H1 (cell line): Measurements from ENCODE around the gene ZNF366. TPM values are rescaled to one million over a fixed set of nuclear protein-coding genes. Genes with fewer than 3 reads are reported as not detected.

Experiments used
- CTCF ChIA-PET: fragments of 300-600 bp; sonication (Branson Sonifier 250); formaldehyde crosslinking; loops from one replicate; lab custom pipeline; 2021; ENCODE audit not compliant: partially characterized antibody; lab: Charles Lee
- POLR2A ChIA-PET: fragments of 300-600 bp; sonication (Branson Sonifier 250); formaldehyde crosslinking; loops from one replicate; lab custom pipeline; 2021; ENCODE audit warnings: inconsistent platforms; ENCODE audit not compliant: partially characterized antibody; lab: Charles Lee
- DNase-seq, 2 experiments: peaks; one replicate each; pipeline versions ENCODE4 v3.0.0 to v3.0.0-alpha.2; 2010 to 2022; ENCODE audit warnings: low spot score in 2 of 2, low read depth in 1 of 2, mixed read lengths in 1 of 2
- FAIRE-seq: peaks from 2 replicates; lab custom pipeline; 2011; peaks lifted over from hg19 to GRCh38; lab: Jason Lieb, UNC
- H2AFZ ChIP-seq: 2 replicates; pipeline ENCODE4 v1.8.1; 2012; ENCODE audit warnings: low read length, inconsistent platforms
- H2AK5ac ChIP-seq: 2 replicates; pipeline ENCODE4 v1.6.1; 2013; ENCODE audit warnings: low read depth, low read length
- H2BK120ac ChIP-seq: replicated peaks from 2 replicates; pipeline ENCODE3; 2013; ENCODE audit warnings: low read depth, low read length, inconsistent platforms
- H2BK12ac ChIP-seq: 2 replicates; pipeline ENCODE4 v1.6.1; 2013; ENCODE audit warnings: low read depth, low read length
- H2BK15ac ChIP-seq: 2 replicates; pipeline ENCODE4 v1.6.1; 2013; ENCODE audit warnings: low read length
- H2BK20ac ChIP-seq: 2 replicates; pipeline ENCODE4 v1.6.1; 2013; ENCODE audit warnings: low read length
- H2BK5ac ChIP-seq: 2 replicates; pipeline ENCODE4 v1.6.1; 2013; ENCODE audit warnings: low read depth, low read length
- H3K14ac ChIP-seq: 2 replicates; pipeline ENCODE4 v1.6.1; 2013; ENCODE audit warnings: inconsistent platforms; ENCODE audit not compliant: insufficient read length
- H3K18ac ChIP-seq: 2 replicates; pipeline ENCODE4 v1.6.1; 2013; ENCODE audit warnings: low read length; ENCODE audit errors: extremely low read depth
- H3K23ac ChIP-seq: 2 replicates; pipeline ENCODE4 v1.6.1; 2013; ENCODE audit warnings: inconsistent platforms; ENCODE audit not compliant: insufficient read length
- H3K23me2 ChIP-seq: 2 replicates; pipeline ENCODE4 v1.6.1; 2013; ENCODE audit warnings: low read depth, low read length
- H3K27ac ChIP-seq: 2 replicates; pipeline ENCODE4 v1.6.1; 2011; ENCODE audit warnings: low read depth, low read length, inconsistent platforms
- H3K27me3 ChIP-seq, 4 experiments: replicated peaks in 1 of 4; 1 replicate in 1 of 4; 2 replicates in 3 of 4; pipeline versions ENCODE4 v1.6.1 to v1.8.1; 2011 to 2013; ENCODE audit warnings: low read length in 3 of 4, mild to moderate bottlenecking in 3 of 4, inconsistent platforms in 2 of 4, mixed read lengths in 2 of 4, moderate library complexity in 1 of 4; ENCODE audit not compliant: control insufficient read depth in 3 of 4, insufficient read depth in 3 of 4; ENCODE audit errors: extremely low read depth in 1 of 4
- H3K36me3 ChIP-seq, 4 experiments: 2 replicates each; pipeline versions ENCODE4 v1.6.1 to v1.8.1; 2011 to 2013; ENCODE audit warnings: mild to moderate bottlenecking in 4 of 4, low read length in 3 of 4, moderate library complexity in 2 of 4, control low read depth in 1 of 4, inconsistent platforms in 1 of 4; ENCODE audit not compliant: insufficient read depth in 4 of 4, control insufficient read depth in 2 of 4
- H3K4ac ChIP-seq: replicated peaks from 2 replicates; pipeline ENCODE3; 2013; ENCODE audit warnings: low read length, low read depth, mixed read lengths, inconsistent platforms; ENCODE audit not compliant: insufficient read length
- H3K4me1 ChIP-seq, 4 experiments: replicated peaks in 1 of 4; 1 replicate in 1 of 4; 2 replicates in 3 of 4; pipeline versions ENCODE4 v1.6.1 to v1.8.1; 2011 to 2013; ENCODE audit warnings: low read length in 3 of 4, inconsistent platforms in 2 of 4, mixed read lengths in 1 of 4; ENCODE audit not compliant: insufficient read depth in 4 of 4, control insufficient read depth in 3 of 4
- H3K4me2 ChIP-seq, 2 experiments: 2 replicates each; pipeline versions ENCODE4 v1.6.1 to v1.8.1; 2011 to 2013; ENCODE audit warnings: low read depth in 2 of 2, low read length in 2 of 2, control low read depth in 1 of 2, inconsistent platforms in 1 of 2, mild to moderate bottlenecking in 1 of 2; ENCODE audit not compliant: insufficient read depth in 1 of 2
- H3K4me3 ChIP-seq, 4 experiments: fragments of 200-600, 300-600 bp in 1 of 4; sonication (generic), shearing (Covaris generic), sonication (Bioruptor Twin) in 1 of 4; 2 replicates each; pipeline versions ENCODE4 v1.5.1 to v1.8.1; 2011 to 2016; ENCODE audit warnings: low read length in 4 of 4, low read depth in 3 of 4, control low read depth in 2 of 4, inconsistent platforms in 2 of 4, mild to moderate bottlenecking in 2 of 4, mixed read lengths in 1 of 4, moderate library complexity in 1 of 4; ENCODE audit not compliant: insufficient read depth in 2 of 4; ENCODE audit errors: extremely low read depth in 1 of 4
- H3K56ac ChIP-seq: replicated peaks from 2 replicates; pipeline ENCODE3; 2013; ENCODE audit warnings: low read depth, mild to moderate bottlenecking, mixed read lengths, low read length, inconsistent platforms; ENCODE audit not compliant: insufficient read length
- H3K79me1 ChIP-seq: 2 replicates; pipeline ENCODE4 v1.6.1; 2013; ENCODE audit warnings: low read depth, low read length, control low read depth
- H3K79me2 ChIP-seq, 2 experiments: 2 replicates each; pipeline versions ENCODE4 v1.6.1 to v1.8.1; 2012 to 2013; ENCODE audit warnings: low read length in 2 of 2, mild to moderate bottlenecking in 2 of 2, inconsistent platforms in 1 of 2; ENCODE audit not compliant: insufficient read depth in 2 of 2, control insufficient read depth in 1 of 2
- H3K9ac ChIP-seq, 4 experiments: replicated peaks in 1 of 4; 1 replicate in 1 of 4; 2 replicates in 3 of 4; pipeline versions ENCODE4 v1.6.1 to v1.8.1; 2011 to 2013; ENCODE audit warnings: low read depth in 3 of 4, low read length in 3 of 4, control low read depth in 2 of 4, mild to moderate bottlenecking in 2 of 4, moderate library complexity in 2 of 4, inconsistent platforms in 1 of 4; ENCODE audit errors: extremely low read depth in 1 of 4
- H3K9me3 ChIP-seq, 2 experiments: 2 replicates each; pipeline versions ENCODE4 v1.6.1 to v1.8.1; 2012 to 2013; ENCODE audit warnings: mild to moderate bottlenecking in 2 of 2, moderate library complexity in 2 of 2, control low read depth in 1 of 2, inconsistent platforms in 1 of 2, low read depth in 1 of 2, low read length in 1 of 2, mixed read lengths in 1 of 2; ENCODE audit not compliant: insufficient read depth in 2 of 2
- H4K20me1 ChIP-seq, 2 experiments: replicated peaks in 1 of 2; 2 replicates each; pipeline versions ENCODE3 to v1.8.1; 2011 to 2013; ENCODE audit warnings: inconsistent platforms in 2 of 2, low read length in 2 of 2, mild to moderate bottlenecking in 1 of 2; ENCODE audit not compliant: insufficient read depth in 2 of 2, control insufficient read depth in 1 of 2
- H4K5ac ChIP-seq: 2 replicates; pipeline ENCODE4 v1.6.1; 2013; ENCODE audit warnings: low read length, low read depth, mixed read lengths, inconsistent platforms; ENCODE audit not compliant: insufficient read length
- H4K8ac ChIP-seq: 2 replicates; pipeline ENCODE4 v1.8.0; 2013; ENCODE audit warnings: mild to moderate bottlenecking, moderate library complexity, low read length, inconsistent platforms; ENCODE audit not compliant: insufficient read depth; ENCODE audit errors: extremely low read depth
- H4K91ac ChIP-seq: replicated peaks from 2 replicates; pipeline ENCODE3; 2013; ENCODE audit warnings: low read length, mixed read lengths, inconsistent platforms; ENCODE audit not compliant: insufficient read length
- CBX5 ChIP-seq: fragments of 300-800, 300-1000 bp; sonication (generic); IDR thresholded peaks from 2 replicates; pipeline ENCODE4 v1.7.1; 2016; ENCODE audit warnings: antibody characterized with exemption, low read length, low read depth
- CBX8 ChIP-seq: fragments of 300-800, 300-1000 bp; sonication (generic); IDR thresholded peaks from 2 replicates; pipeline ENCODE4 v1.7.1; 2016; ENCODE audit warnings: low read depth, low read length, borderline replicate concordance
- CEBPB ChIP-seq: IDR thresholded peaks from 2 replicates; pipeline ENCODE4 v1.6.1; 2012; ENCODE audit warnings: low read depth, low read length
- EP300 ChIP-seq, 2 experiments: IDR thresholded peaks; 1 replicate in 1 of 2; 2 replicates in 1 of 2; pipeline ENCODE4 v1.6.1; 2011 to 2012; ENCODE audit warnings: low read depth in 2 of 2, low read length in 2 of 2, mild to moderate bottlenecking in 2 of 2, borderline replicate concordance in 1 of 2, inconsistent platforms in 1 of 2, moderate library complexity in 1 of 2
- JUN ChIP-seq: IDR thresholded peaks from 2 replicates; pipeline ENCODE4 v1.6.1; 2011; ENCODE audit warnings: low read depth, mild to moderate bottlenecking, improper control_type of control experiment, low read length
- KDM1A ChIP-seq: fragments of 200-600, 300-600 bp; sonication (generic); IDR thresholded peaks from 2 replicates; pipeline ENCODE4 v1.7.1; 2016; ENCODE audit warnings: mild to moderate bottlenecking, low read length, borderline replicate concordance
- PHF8 ChIP-seq: fragments of 200-600 bp; sonication (generic); conservative IDR thresholded peaks from 2 replicates; pipeline ENCODE4 v1.7.1; 2012; ENCODE audit warnings: low read depth, mild to moderate bottlenecking, inconsistent platforms, low read length, moderate library complexity
- SIRT6 ChIP-seq: IDR thresholded peaks from one replicate; pipeline ENCODE4 v1.7.1; 2012; ENCODE audit warnings: low read length, inconsistent platforms
- SP4 ChIP-seq: IDR thresholded peaks from 2 replicates; pipeline ENCODE4 v1.6.1; 2012; ENCODE audit warnings: low read length, inconsistent platforms
- TCF12 ChIP-seq: IDR thresholded peaks from 2 replicates; pipeline ENCODE4 v1.6.1; 2011; ENCODE audit warnings: low read depth, mild to moderate bottlenecking, low read length
- YY1 ChIP-seq: IDR thresholded peaks from 2 replicates; pipeline ENCODE4 v1.6.1; 2011; ENCODE audit warnings: low read depth, mild to moderate bottlenecking, low read length
- WGBS, 2 experiments: shearing (Covaris generic) in 1 of 2; methylation state at CpG; one replicate each; pipeline versions ENCODE4 v1.1.6 to v1.1.7; 2013 to 2015; ENCODE audit warnings: low lambda C conversion rate in 2 of 2, mixed read lengths in 2 of 2, inconsistent platforms in 1 of 2, low coverage in 1 of 2, missing lambda C conversion rate in 1 of 2; ENCODE audit not compliant: insufficient replicate concordance in 2 of 2, insufficient coverage in 1 of 2, insufficient read length in 1 of 2; ENCODE audit errors: extremely low coverage in 1 of 2, missing lambda C conversion rate in 1 of 2; 5-methylcytosine and 5-hydroxymethylcytosine counted together
- polyA plus RNA-seq, 7 experiments: library from polyadenylated mRNA; depleted of rRNA in 3 of 7; stranded (reverse) in 5 of 7; unstranded in 2 of 7; fragments of >200 nt in 5 of 7; fragments of 200-250 nt in 2 of 7; gene quantifications; 1 replicate in 5 of 7; 2 replicates in 1 of 7; 4 replicates in 1 of 7; pipeline versions ENCODE4 v1.2.1 to v1.2.3, GENCODE V29; 2011 to 2013; ENCODE audit warnings: missing spikeins in 2 of 7, mixed read lengths in 2 of 7
- total RNA-seq: library from RNA; stranded (reverse); fragmentation: NEBNext Ultra II Directional; extraction: Animal tissue kit (Norgen Biotek cat#: 25700); gene quantifications from 2 replicates; pipeline ENCODE4 v1.2.1, GENCODE V29; 2021
- TF ChIP-seq, protein P1 (sequence below): IDR thresholded peaks from 2 replicates; pipeline ENCODE4 v1.6.1; 2011; ENCODE audit warnings: low read length, improper control_type of control experiment

The ZNF366 gene
- total and polyA plus RNA-seq, 2 of the 8 experiments (the other 6 are each of a cell fraction or from before 2014, with no cell fraction given), result not detected

DNA sequence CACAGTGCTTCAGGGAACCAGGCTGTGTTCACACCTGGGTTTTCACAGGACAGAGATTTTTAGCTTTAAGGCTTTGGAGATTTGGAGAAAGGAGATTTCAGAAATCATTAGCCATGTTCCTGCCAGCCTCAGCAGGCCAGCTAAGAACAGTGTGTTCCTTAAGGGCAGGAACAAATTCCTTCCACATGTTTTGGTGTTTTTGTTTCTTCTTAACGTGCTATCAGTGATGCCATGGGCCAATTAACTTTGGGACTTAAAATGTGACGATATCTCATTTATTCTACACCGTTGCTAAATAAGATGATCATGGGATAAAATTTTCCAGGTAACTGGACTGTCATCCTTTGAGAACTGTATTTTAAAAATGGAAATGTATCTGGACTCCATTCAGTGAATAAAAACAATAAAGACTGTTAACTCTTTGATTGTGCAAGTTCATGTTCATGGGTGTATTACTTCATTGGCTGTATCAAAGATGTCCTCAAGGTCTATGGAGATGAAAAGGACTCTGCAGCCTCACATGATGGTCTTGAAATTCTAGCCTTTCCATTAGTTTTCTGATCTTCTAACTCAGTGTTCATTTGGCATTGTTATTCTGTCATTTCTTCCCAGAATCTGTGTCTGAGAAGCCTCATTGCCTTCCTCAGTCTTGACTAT, 72.3 kb downstream of the ZNF366 start:
- Histone ChIP-seq H3K36me3 (no peaks in the 10 kb centered on the region), H3K14ac (no peak overlapping the region), H3K18ac (no peak overlapping the region), H3K79me1 (no peaks in the 10 kb centered on the region), H3K9ac (no peak overlapping the region), H3K56ac (no peak overlapping the region), H3K9me3 (no peaks in the 10 kb centered on the region; a peak in 1 of 4 replicates), H2BK20ac (no peak overlapping the region), H3K4me1 (no peaks in the 10 kb centered on the region; a peak in 1 of 7 replicates), H2AK5ac (no peak overlapping the region), H2BK5ac (no peak overlapping the region), H3K79me2 (no peaks in the 10 kb centered on the region), H2AFZ (no peak overlapping the region), H3K4ac (no peak overlapping the region), H3K23me2 (no peaks in the 10 kb centered on the region), H4K91ac (no peak overlapping the region), H2BK15ac (no peak overlapping the region), H4K20me1 (no peaks in the 10 kb centered on the region), H4K8ac (no peak overlapping the region), H3K27ac (no peak overlapping the region), H2BK120ac (no peak overlapping the region), H4K5ac (no peak overlapping the region), H3K27me3 (no peaks in the 10 kb centered on the region), H2BK12ac (no peak overlapping the region), H3K23ac (no peak overlapping the region), H3K4me3 (no peak overlapping the region), H3K4me2 (no peak overlapping the region)
- ChIA-PET POLR2A (no interaction called here), CTCF (interaction anchor here (2.3 kb wide), 1 partner anchor 31 kb away, joined by 6 read pairs; no protein-coding TSS in a partner anchor)
- DNase-seq (no peak), FAIRE-seq (no peak)
- WGBS, 2 experiments, result 95% methylated on average over 3 of the region's 3 CpGs; no CpG with 5 or more reads in 1 of the 2 experiments
- TF ChIP-seq JUN, result no peak
- no peak for TF ChIP-seq KDM1A
- no peak for TF ChIP-seq TCF12
- TF ChIP-seq EP300 (IDR thresholded peaks at IDR 0.05; ENCODE audit: borderline replicate concordance in 1 of 2, low read depth in 2 of 2, low read length in 2 of 2), result no peak
- no peak for TF ChIP-seq SIRT6
- TF ChIP-seq CBX5, result no peak
- TF ChIP-seq, protein P1, sequence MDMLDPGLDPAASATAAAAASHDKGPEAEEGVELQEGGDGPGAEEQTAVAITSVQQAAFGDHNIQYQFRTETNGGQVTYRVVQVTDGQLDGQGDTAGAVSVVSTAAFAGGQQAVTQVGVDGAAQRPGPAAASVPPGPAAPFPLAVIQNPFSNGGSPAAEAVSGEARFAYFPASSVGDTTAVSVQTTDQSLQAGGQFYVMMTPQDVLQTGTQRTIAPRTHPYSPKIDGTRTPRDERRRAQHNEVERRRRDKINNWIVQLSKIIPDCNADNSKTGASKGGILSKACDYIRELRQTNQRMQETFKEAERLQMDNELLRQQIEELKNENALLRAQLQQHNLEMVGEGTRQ, result no peak
- TF ChIP-seq PHF8, result no peak
- TF ChIP-seq CBX8, result no peak
- no peak for TF ChIP-seq SP4
- TF ChIP-seq YY1, result no peak
- TF ChIP-seq CEBPB, result no peak
